HG03439 (cell line): Measurements from ENCODE around the gene FBXO44.

Source experiments
- ATAC-seq: cut with Tn5 transposase; IDR thresholded peaks from one replicate; pipeline ENCODE4 v1.9.1; 2021; ENCODE audit warnings: mild to moderate bottlenecking, moderate library complexity; ENCODE audit not compliant: unreplicated experiment

Gene FBXO44

DNA sequence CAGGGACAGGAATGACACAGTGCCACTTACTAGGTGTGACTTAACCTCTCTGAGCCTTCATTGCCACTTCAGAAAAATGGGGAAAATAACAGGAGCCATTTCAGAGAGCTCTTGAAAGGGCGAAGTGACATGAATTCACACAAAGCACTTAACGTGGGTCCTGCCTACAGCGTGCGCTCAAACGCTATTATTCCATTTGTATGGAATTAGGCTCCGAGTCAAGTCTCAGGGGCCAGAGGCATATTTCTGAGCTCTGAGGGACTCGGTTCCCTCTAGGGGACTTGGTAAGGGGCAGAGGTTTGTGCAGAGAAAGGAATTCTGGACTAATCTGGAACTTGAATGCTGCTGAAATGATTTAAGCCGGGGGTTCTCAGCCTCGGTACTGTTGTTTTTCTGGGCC lies 50.9 kb downstream of the FBXO44 start:
- no peak for ATAC-seq

DNA sequence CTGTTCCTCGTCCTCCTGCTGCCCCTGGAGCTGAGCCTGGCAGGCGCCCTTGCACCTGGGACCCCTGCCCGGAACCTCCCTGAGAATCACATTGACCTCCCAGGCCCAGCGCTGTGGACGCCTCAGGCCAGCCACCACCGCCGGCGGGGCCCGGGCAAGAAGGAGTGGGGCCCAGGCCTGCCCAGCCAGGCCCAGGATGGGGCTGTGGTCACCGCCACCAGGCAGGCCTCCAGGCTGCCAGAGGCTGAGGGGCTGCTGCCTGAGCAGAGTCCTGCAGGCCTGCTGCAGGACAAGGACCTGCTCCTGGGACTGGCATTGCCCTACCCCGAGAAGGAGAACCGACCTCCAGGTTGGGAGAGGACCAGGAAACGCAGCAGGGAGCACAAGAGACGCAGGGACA lies 51.6 kb downstream of the FBXO44 start:
- ATAC-seq: no peak

DNA sequence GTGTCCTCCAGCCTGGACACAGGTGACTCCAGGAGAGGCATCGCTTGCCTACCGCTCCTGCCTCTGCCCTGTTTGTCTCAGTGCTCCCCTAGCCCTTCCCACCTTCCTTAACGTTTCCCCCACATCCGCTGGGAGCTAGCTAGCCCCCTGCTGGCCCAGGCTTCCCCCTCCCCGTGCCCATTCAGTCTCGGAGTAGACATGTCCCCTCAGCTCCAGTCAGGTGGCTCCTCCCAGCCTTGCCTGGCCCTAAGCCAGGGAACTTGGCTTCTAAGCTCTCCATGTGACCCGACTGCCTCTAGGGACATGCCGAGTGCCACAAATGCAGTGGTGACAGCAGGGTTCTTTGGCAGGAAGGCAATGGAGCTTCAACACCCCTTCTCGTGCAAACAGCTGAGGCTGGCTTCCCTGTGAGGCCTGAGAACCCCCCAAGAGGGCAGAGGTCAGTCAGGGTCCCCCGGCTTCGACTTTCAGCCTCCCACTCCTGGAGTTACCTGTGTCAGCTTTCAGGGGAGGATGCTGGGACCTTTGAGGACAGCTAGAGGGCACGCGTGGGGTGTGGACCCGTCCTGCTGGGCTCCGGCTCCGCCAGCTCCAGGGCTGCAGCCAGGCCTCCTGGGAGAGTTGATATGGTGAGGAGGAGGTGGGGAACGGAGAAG lies 53.1 kb downstream of the FBXO44 start:
- ATAC-seq: no peak

DNA sequence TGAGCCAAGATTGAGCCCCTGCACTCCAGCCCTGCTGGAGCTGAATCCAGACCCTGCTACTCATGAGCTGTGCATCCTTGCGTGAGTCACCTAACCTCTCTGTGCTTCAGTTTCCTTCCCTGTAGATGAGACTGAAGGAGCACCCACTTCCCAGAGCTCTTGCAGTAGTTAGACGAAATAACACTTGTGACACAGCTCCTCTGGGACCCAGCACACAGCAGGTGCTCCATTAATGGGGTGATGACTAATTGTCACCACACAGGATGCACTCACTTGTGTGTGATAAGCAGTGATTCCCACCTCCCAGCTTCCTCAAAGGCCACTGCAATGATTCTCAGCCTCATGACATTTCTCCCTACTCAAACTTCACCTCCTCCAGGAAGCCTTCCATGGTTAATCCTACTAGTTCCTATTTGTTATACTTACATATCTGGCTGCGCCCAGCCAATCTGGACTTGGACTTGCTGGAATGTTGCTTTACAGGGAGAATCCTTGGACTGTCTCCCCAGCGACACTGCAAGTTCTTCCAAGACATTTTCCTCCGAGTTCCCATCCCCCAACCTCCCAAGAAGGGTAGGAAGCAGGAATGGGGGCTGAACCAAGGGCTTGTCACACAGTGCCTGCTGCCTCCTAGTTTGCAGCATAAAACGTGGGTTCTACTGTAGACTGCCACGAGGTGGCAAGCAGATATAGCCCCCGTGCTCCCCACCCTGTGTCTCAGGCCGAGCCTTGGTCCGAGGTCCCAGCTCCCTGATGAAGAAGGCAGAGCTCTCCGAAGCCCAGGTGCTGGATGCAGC lies 54.1 kb downstream of the FBXO44 start:
- no peak for ATAC-seq

DNA sequence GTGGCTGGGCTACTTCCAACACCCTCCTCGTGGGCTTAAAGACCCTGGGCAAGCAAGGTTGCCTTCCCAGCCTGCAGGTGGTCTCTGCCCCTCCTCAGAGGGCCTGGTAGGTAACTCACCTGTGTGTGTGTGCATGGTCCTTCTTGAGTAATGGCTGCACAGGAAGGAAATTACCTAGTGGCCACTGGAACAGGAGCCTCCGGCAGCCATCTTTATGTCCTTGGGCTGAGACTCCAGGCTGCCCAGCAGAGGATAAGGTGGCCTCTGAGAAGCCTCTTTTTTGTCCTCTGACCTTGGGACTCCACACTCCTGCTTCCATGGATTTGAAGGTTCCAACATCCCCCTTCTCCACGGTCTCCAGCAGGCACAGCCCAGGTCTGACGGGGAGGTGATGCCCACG lies 56.8 kb downstream of the FBXO44 start:
- ATAC-seq: no peak

DNA sequence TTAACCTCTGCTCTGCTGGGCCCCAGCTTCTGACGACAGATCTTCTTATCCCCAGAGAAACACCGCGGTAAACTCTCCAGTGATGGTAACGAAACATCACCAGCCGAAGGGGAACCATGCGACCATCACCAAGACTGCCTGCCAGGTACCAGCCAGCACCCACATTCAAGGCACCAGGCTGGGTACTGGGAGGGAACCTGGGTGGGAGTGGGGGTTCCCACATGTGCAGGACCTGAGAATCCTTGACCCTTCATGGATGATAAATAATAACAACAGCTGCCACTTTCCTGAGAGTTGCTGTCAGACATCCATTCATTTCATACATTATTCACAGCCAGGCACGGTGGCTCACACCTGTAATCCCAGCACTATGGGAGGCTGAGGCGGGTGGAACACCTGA lies 57.6 kb downstream of the FBXO44 start:
- ATAC-seq: no peak
